GM18505 (cell line): Measurements from ENCODE around the gene DVL2.
"Not testable (repeated sequence)": the region's sequence is repeated elsewhere in the genome, so short reads cannot be mapped to it uniquely, and the experiment has no call there.

Experiments used
- ATAC-seq: cut with Tn5 transposase; IDR thresholded peaks from one replicate; pipeline ENCODE4 v1.9.1; 2021; ENCODE audit not compliant: unreplicated experiment
- POLR2A ChIP-seq: IDR thresholded peaks from 4 replicates; pipeline ENCODE4 v1.6.1; 2011; ENCODE audit warnings: borderline replicate concordance; ENCODE audit not compliant: insufficient read depth, insufficient read length; ENCODE audit errors: extremely low read depth

The DVL2 gene

DNA sequence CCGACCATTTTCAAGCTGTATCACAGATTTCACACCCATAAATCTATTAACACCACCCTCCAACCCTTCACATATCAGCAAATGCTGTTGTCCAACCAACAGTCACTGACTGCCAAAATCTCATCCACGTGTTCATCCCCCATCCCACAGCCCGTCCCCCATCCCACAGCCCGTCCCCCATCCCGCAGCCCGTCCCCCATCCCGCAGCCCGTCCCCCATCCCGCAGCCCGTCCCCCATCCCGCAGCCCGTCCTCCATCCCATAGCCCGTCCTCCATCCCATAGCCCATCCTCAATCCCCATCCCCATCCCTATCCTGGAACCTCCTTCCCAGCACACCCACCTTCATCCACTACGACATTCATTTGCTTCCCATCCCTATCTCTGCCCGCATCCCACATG is 28.8 kb downstream of the DVL2 start:
- no peak for TF ChIP-seq POLR2A
- ATAC-seq, result no peak

GRCh38 chr17:7204828-7205461 is 29.4 kb downstream of the DVL2 start:
- peak; percentile 43 for TF ChIP-seq POLR2A
- peak; percentile 65 for ATAC-seq

GRCh38 chr17:7204336-7204735 is 30.0 kb downstream of the DVL2 start:
- no peak for TF ChIP-seq POLR2A
- ATAC-seq, result no peak

- no peak for ATAC-seq
Measured at GRCh38 chr17:7203391-7203790, 30.9 kb downstream of the DVL2 start.

DNA sequence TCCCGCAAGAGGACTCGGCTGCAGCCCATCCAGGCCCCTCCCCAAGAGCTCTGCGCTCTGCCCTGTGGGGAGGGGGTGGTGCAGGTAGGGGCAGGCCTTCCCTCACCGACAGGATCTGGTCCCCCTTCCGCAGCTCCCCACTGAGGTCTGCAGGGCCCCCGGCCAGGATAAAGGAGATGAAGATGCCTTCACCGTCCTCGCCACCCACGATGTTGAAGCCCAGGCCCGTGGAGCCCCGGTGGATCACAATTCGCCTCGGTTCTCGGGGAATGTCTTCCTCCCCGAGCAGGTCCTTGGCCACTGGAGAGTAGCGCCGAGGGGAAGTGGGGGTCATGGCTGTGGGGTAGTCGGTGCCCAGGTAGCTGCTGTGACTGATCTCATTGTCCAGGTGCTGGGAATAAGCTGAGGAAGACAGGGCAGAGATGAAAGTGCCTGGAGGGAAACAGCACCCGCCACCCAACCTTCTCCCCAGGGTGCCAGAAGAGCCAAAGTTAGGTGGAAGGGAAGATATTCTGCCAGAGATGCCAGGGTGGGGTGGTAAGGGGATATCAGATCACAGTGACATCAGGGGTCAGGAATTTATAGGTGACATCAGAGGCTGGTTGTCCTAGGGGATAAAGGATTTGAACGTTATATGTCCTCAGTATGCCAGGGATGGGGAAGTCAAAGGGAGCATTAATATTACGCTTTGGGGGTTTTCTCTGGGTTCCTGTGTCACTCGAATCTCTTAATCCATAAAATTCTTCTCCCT is 37.5 kb downstream of the DVL2 start:
- no peak for TF ChIP-seq POLR2A
- ATAC-seq, result no peak

More at GRCh38 chr17:7203391-7203790, 30.9 kb downstream of the DVL2 start:
- TF ChIP-seq POLR2A, result no peak

GRCh38 chr17:7195971-7196370 is 38.3 kb downstream of the DVL2 start:
- no peak for TF ChIP-seq POLR2A
- ATAC-seq, result no peak

- no peak for ATAC-seq
- no peak for TF ChIP-seq POLR2A
Measured at GRCh38 chr17:7192271-7192937, 41.9 kb downstream of the DVL2 start.

- no peak for ATAC-seq
- no peak for TF ChIP-seq POLR2A
Measured at GRCh38 chr17:7191571-7192270, 42.6 kb downstream of the DVL2 start.

- ATAC-seq, result no peak
- no peak for TF ChIP-seq POLR2A
Measured at GRCh38 chr17:7191069-7191468, 43.2 kb downstream of the DVL2 start.

DNA sequence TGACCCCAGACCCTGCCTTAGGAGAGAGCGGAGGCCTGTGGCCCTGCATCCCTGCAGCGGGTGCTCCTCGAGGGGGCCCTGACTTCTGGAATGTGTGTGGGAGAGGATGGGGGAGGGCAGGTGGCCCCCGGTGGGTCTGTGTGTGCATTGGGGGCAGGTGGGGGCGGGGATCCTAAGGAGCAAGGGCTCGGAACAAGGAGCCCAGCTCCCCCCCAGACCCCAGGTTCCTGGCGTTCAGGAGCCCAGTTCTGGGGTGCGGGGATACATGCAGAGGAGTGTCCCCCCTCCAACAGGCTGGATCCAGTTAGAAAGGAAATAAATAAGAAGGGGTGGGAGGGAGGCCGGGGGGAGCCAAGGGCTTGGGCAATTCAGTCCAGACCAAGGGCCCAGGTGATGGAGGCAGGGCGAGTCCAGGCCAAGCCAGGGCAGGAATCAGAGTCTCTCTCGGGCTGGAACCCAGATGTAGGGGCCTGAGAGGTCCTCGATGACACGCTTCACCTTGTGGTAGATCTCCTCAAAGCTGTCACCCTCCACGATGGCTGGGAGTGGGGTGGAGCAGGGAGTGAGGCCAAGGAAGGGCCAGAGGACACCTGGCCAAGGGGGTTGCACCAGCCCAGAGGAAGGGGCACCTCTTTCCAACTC is 43.9 kb downstream of the DVL2 start:
- ATAC-seq, result no peak
- no peak for TF ChIP-seq POLR2A

DNA sequence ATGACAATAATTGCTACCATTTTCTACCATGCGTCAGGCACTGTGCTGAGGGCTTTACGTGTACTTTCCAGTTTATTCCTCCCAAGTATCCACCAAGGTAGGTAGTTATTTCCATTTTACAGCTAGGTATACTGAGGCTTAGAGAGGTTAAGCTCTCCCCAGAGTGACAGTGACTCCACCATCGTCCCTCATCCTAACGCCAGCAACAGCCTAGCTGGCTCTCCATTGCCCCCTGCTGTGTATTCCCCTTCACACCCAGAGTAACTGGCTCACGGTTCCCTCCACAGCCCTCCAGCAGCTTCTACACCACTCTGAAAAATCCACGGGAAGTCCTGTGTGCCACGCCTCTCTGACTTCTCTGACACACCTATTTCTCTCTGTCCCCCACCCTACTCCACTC is 48.1 kb downstream of the DVL2 start:
- ATAC-seq, result no peak
- TF ChIP-seq POLR2A, result no peak

DNA sequence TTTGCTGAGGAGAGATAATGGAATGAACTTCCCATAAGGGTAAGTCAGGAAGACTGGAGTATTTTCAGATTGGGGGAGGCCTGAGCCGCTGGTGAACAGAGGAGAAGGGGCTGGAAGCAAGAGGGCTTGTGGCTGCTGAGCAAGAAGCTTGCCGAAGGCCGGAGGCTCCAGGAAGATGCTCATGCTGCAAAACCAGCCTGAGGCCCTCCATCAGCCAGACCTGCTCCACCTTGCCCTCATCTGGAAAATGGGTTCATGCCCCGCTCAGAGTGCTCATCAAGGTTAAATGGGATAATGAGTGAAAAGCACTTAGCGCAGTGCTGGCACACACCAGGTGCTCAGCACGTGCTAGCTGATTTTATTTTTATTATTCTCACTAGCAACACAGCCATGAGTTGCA is 49.7 kb downstream of the DVL2 start:
- no peak for ATAC-seq
- TF ChIP-seq POLR2A, result no peak

DNA sequence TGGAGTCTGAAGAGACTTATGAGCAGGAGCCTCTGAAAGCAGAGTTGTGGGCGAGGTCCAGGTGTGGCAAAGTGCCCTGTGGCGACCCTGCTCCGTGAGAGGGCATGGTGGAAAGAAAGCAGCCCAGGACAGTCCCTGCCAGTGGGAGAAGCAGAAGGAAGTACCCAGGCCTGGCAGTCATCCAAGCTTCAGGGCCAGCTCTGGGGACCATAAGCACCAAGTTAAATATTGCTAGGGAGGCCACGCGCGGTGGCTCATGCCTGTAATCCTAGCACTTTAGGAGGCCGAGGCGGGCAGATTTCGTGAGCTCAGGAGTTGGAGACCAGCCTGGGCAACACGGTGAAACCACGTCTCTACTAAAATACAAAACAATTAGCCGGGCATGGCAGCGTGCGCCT is 50.2 kb downstream of the DVL2 start:
- no peak for TF ChIP-seq POLR2A
- no peak for ATAC-seq

- no peak for ATAC-seq
Measured at GRCh38 chr17:7183433-7184090, 50.8 kb downstream of the DVL2 start.

GRCh38 chr17:7182101-7182500 is 52.2 kb downstream of the DVL2 start:
- not testable (repeated sequence) for ATAC-seq

More at GRCh38 chr17:7183433-7184090, 50.8 kb downstream of the DVL2 start:
- TF ChIP-seq POLR2A, result no peak
